SU-DHL-6 (cell line): ENCODE data around the gene THAP6.

Source experiments
- CTCF ChIP-seq: fragments of 200-600 bp; sonication (generic); IDR thresholded peaks from one replicate; pipeline ENCODE4 v1.5.1; 2017; ENCODE audit warnings: antibody characterized with exemption, mild to moderate bottlenecking, low read length, moderate library complexity; ENCODE audit not compliant: insufficient read depth, poor library complexity, severe bottlenecking
- EZH2phosphoT487 ChIP-seq: fragments of 200-600 bp; sonication (generic), shearing (Covaris generic); conservative IDR thresholded peaks from 2 replicates; pipeline ENCODE4 v1.6.1; 2018; ENCODE audit warnings: mild to moderate bottlenecking, antibody characterized with exemption, low read length, moderate library complexity, mixed read lengths

- no peak for TF ChIP-seq CTCF
- TF ChIP-seq EZH2phosphoT487: no peak
Measured at GRCh38 chr4:75525086-75525485, 10.8 kb downstream of the THAP6 start.
